Panc1 (cell line): Measurements from ENCODE around the gene PARP8.

Experiments used
- POLR2AphosphoS5 ChIP-seq: IDR thresholded peaks from 2 replicates; pipeline ENCODE4 v1.6.1; 2012; ENCODE audit warnings: mild to moderate bottlenecking, low read depth, low read length, moderate library complexity
- REST ChIP-seq, 2 experiments: IDR thresholded peaks; 2 replicates each; pipeline ENCODE4 v1.6.1; 2011 to 2012; ENCODE audit warnings: low read depth in 2 of 2, control low read depth in 1 of 2, low read length in 1 of 2, mild to moderate bottlenecking in 1 of 2, moderate library complexity in 1 of 2; ENCODE audit not compliant: insufficient read depth in 1 of 2
- TF ChIP-seq, protein P1 (sequence below): fragments of 450-650 bp; IDR thresholded peaks from 2 replicates; pipeline ENCODE4 v1.5.1; 2017; ENCODE audit warnings: mild to moderate bottlenecking

DNA sequence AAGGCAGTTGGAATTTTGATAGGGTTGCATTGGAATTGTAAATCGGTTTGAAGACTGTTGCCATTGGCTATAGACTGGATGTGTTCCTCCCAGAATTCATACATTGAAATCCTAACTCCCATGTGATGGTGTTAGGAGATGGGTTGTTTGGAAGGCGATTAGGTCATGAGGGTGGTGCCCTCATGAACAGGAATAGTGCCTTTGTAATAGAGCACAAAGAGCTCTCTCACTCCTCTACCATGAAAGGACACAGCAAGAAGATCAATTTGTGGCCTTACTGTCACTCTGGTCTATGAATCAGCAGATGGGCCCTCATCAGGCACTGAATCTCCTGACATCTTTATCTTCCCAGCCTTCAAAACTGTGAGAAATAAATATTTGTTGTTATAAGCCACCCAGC is 133.2 kb downstream of the PARP8 start:
- TF ChIP-seq, protein P1, sequence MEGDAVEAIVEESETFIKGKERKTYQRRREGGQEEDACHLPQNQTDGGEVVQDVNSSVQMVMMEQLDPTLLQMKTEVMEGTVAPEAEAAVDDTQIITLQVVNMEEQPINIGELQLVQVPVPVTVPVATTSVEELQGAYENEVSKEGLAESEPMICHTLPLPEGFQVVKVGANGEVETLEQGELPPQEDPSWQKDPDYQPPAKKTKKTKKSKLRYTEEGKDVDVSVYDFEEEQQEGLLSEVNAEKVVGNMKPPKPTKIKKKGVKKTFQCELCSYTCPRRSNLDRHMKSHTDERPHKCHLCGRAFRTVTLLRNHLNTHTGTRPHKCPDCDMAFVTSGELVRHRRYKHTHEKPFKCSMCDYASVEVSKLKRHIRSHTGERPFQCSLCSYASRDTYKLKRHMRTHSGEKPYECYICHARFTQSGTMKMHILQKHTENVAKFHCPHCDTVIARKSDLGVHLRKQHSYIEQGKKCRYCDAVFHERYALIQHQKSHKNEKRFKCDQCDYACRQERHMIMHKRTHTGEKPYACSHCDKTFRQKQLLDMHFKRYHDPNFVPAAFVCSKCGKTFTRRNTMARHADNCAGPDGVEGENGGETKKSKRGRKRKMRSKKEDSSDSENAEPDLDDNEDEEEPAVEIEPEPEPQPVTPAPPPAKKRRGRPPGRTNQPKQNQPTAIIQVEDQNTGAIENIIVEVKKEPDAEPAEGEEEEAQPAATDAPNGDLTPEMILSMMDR: no peak
- TF ChIP-seq POLR2AphosphoS5 (no peak), REST (IDR thresholded peaks at IDR 0.05; ENCODE audit: insufficient read depth in 1 of 2, low read depth in 2 of 2, low read length in 1 of 2) (no peak)
